ENCODE measurements around the gene NR1I2.

NR1I2 gene

DNA sequence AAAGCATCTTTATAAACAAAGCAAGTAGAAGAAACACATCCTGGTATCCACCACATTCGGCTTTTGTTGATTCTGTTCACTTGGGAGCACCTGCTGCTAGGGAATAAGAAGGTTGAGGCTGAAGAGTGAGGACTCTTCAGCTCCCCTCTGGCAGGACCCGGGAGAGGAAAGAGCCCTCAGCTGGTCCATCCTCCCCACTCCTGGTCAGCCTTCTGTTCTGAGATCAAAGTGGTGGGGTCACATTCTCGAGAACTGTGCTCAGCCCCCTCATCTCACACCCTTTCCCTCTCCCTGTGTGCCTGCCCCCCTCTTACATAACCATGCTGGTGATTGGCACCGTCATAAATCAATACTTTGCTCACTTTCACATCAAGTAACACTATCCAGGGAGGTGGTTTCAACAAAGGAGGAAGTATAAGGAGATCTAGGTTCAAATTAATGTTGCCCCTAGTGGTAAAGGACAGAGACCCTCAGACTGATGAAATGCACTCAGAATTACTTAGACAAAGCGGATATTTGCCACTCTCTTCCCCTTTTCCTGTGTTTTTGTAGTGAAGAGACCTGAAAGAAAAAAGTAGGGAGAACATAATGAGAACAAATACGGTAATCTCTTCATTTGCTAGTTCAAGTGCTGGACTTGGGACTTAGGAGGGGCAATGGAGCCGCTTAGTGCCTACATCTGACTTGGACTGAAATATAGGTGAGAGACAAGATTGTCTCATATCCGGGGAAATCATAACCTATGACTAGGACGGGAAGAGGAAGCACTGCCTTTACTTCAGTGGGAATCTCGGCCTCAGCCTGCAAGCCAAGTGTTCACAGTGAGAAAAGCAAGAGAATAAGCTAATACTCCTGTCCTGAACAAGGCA lies at the start of gene NR1I2:
Gene NR1I2, plus strand, starts transcription at position 772 of the 869 bp plus-strand sequence.
- Histone ChIP-seq H3K4me3 (ENCODE audit: low read length) (no peak within 1 kb of the TSS), H3K36me3 (ENCODE audit: control insufficient read depth, low read length) (no peaks in the 10 kb centered on the region), H3F3A (ENCODE audit: control insufficient read depth, insufficient read depth) (no peaks in the 10 kb centered on the region), H3K4me2 (ENCODE audit: low read length) (no peak within 1 kb of the TSS), H3K27me3 (ENCODE audit: control insufficient read depth, low read length) (no peaks in the 10 kb centered on the region), H3K79me2 (ENCODE audit: control insufficient read depth, low read length) (no peaks in the 10 kb centered on the region), H3K9me2 (replicated peaks; ENCODE audit: control insufficient read depth, low read length) (no peaks in the 10 kb centered on the region; the same call in 1 of the 2 replicates), H3K9me3 (ENCODE audit: control insufficient read depth, insufficient read depth, low read length) (no peaks in the 10 kb centered on the region), H4K20me1 (ENCODE audit: control insufficient read depth, insufficient read depth, low read depth, low read length) (no peaks in the 10 kb centered on the region), H3K4me1 (ENCODE audit: control insufficient read depth, low read length) (no peaks in the 10 kb centered on the region), H3K27ac (ENCODE audit: low read depth, low read length) (no peak within 1 kb of the TSS)
- TF ChIP-seq EZH2phosphoT487 (IDR thresholded peaks at IDR 0.05; ENCODE audit: borderline replicate concordance, low read length), result no peak
- TF ChIP-seq, protein P1, sequence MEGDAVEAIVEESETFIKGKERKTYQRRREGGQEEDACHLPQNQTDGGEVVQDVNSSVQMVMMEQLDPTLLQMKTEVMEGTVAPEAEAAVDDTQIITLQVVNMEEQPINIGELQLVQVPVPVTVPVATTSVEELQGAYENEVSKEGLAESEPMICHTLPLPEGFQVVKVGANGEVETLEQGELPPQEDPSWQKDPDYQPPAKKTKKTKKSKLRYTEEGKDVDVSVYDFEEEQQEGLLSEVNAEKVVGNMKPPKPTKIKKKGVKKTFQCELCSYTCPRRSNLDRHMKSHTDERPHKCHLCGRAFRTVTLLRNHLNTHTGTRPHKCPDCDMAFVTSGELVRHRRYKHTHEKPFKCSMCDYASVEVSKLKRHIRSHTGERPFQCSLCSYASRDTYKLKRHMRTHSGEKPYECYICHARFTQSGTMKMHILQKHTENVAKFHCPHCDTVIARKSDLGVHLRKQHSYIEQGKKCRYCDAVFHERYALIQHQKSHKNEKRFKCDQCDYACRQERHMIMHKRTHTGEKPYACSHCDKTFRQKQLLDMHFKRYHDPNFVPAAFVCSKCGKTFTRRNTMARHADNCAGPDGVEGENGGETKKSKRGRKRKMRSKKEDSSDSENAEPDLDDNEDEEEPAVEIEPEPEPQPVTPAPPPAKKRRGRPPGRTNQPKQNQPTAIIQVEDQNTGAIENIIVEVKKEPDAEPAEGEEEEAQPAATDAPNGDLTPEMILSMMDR (IDR thresholded peaks at IDR 0.05; ENCODE audit: low read depth, low read length, poor library complexity, severe bottlenecking), result no peak

DNA sequence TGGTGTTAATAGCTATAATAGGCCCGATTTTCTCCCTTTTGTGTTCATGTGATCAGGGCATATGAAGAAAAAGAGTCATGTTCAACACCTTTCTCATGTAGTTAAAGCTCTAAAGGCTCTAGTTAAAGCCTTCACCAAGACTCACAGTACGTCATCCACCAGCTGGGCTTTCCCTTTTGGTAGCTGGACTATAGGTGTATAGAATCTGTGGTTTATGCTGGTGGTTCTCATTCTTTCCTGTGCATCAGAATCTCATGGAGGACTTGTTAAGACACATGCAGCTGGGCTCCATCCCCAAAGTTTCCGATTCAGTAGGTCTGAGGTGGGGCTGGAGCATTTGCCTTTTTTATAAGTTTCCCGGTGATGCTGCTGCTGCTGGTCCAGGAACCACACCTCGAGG lies 48.1 kb upstream of the NR1I2 start:
- no peak overlapping the region for H3K4me2 ChIP-seq (ENCODE audit: low read length)
- no peak overlapping the region for H3K4me3 ChIP-seq (ENCODE audit: low read length)
- TF ChIP-seq, protein P1 (IDR thresholded peaks at IDR 0.05; ENCODE audit: low read depth, low read length, poor library complexity, severe bottlenecking), result no peak
- no peak for TF ChIP-seq EZH2phosphoT487 (IDR thresholded peaks at IDR 0.05; ENCODE audit: borderline replicate concordance, low read length)
- H3K27ac ChIP-seq (ENCODE audit: low read depth, low read length), result no peak overlapping the region
- H3K36me3 ChIP-seq (ENCODE audit: control insufficient read depth, low read length), result no peaks in the 10 kb centered on the region
- H3K4me1 ChIP-seq (ENCODE audit: control insufficient read depth, low read length), result no peaks in the 10 kb centered on the region
- H3F3A ChIP-seq (ENCODE audit: control insufficient read depth, insufficient read depth), result no peaks in the 10 kb centered on the region
- peaks cover 9% of the 10 kb centered on the region; the same call in 1 of the 2 replicates for H3K27me3 ChIP-seq (ENCODE audit: control insufficient read depth, low read length)
- H3K9me2 ChIP-seq (replicated peaks; ENCODE audit: control insufficient read depth, low read length), result no peaks in the 10 kb centered on the region
- H3K79me2 ChIP-seq (ENCODE audit: control insufficient read depth, low read length), result no peaks in the 10 kb centered on the region
- H4K20me1 ChIP-seq (ENCODE audit: control insufficient read depth, insufficient read depth, low read depth, low read length), result no peaks in the 10 kb centered on the region
- no peaks in the 10 kb centered on the region for H3K9me3 ChIP-seq (ENCODE audit: control insufficient read depth, insufficient read depth, low read length)

DNA sequence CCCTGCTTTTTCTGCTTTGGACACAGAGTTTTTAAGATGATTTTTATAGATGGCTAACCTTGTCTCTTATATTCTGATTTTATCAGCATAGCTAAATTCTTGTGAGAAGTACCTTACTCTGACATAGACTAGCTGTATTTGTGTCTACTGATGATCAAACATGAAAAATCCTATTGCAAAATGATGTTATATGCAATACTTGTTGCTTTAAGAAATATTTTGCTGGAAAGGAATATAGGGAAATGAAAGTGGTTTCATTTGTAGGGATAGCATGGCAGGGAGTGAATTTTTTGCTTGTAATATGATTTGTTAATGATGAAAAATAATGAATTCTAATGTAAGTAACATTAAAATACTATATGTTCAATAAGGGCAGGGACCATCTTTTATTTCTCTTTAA lies 43.2 kb upstream of the NR1I2 start:
- Histone ChIP-seq H3K9me2 (replicated peaks; ENCODE audit: control insufficient read depth, low read length) (no peaks in the 10 kb centered on the region), H3K4me1 (ENCODE audit: control insufficient read depth, low read length) (no peaks in the 10 kb centered on the region), H3K36me3 (ENCODE audit: control insufficient read depth, low read length) (no peaks in the 10 kb centered on the region), H3K79me2 (ENCODE audit: control insufficient read depth, low read length) (no peaks in the 10 kb centered on the region), H3F3A (ENCODE audit: control insufficient read depth, insufficient read depth) (no peaks in the 10 kb centered on the region), H3K4me3 (ENCODE audit: low read length) (no peak overlapping the region), H4K20me1 (ENCODE audit: control insufficient read depth, insufficient read depth, low read depth, low read length) (no peaks in the 10 kb centered on the region), H3K27ac (ENCODE audit: low read depth, low read length) (no peak overlapping the region), H3K27me3 (ENCODE audit: control insufficient read depth, low read length) (peaks cover 18% of the 10 kb centered on the region), H3K4me2 (ENCODE audit: low read length) (no peak overlapping the region), H3K9me3 (ENCODE audit: control insufficient read depth, insufficient read depth, low read length) (no peaks in the 10 kb centered on the region)
- TF ChIP-seq, protein P1 (IDR thresholded peaks at IDR 0.05; ENCODE audit: low read depth, low read length, poor library complexity, severe bottlenecking), result no peak
- no peak for TF ChIP-seq EZH2phosphoT487 (IDR thresholded peaks at IDR 0.05; ENCODE audit: borderline replicate concordance, low read length)
